Heart left ventricle (tissue), 13 donors: ENCODE results near the gene PRG2.

ENCODE experiments used
- POLR2A ChIP-seq, 2 donors: fragments of 450-650 bp; IDR thresholded peaks; one replicate each; pipeline ENCODE4 v1.6.1; 2017; ENCODE audit warnings: antibody characterized with exemption in 2 of 2, mild to moderate bottlenecking in 2 of 2, moderate library complexity in 2 of 2
- TF ChIP-seq, protein P1 (sequence below), 12 donors: fragments of 200-600 bp; sonication (generic) in 4 of 12; IDR thresholded peaks; one replicate each; pipeline versions ENCODE4 v1.5.0 to v1.8.0; 2018 to 2022; ENCODE audit warnings: antibody characterized with exemption in 12 of 12, mild to moderate bottlenecking in 5 of 12
- donor health status: ischemic (EF 13 %, LVEDD 7.1; RV severe dilation, severe dysfunction).
- donor health status: DM: no; HTN: yes; CAD: no.
- donor health status: DM: no; HTN: no; CAD: no.
- donor health status: ischemic (EF 25% LVEDD 6.9; RV normal size, moderate dysfunction).
- donor health status: ischemic (EF 25% LVEDD 5.7; RV mildly dilated, moderate dysfunction).
- donor health status: ischemic (EF 35%, LVEDD 5.7; RV mildly dilated, moderate dysfunction).
- donor health status: nonischemic (EF 11% LVEDD 7.7; RV severe dilation, severe dysfunction).
- donor health status: DM: yes; HTN: yes; CAD: no.
- donor health status: PGD.
- donor health status: ischemic (EF 29% LVEDD 5.4; RV normal size, mild dysfunction).
- donor health status: nonischemic (EF 23%, LVEDD 6.1; RV moderate dilation, normal function).

DNA sequence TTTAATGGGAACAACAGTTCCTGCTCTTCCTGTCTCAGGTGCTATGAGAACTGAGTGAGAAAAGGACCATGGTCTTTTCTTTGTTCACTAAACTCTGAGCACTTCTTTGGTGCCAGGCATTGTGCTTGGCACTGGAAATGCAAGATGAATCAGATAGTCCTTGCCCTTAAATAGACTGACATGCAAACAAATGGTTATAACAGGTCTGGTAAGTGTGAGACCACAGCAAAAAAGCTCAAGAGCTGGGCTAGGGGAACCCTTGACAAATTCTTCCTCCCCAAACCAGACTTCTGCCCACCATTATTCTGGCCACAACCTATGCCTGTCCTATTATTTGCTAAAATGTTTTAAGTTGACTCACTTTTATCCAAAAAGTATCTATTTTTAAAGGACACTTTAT lies 31.4 kb upstream of the PRG2 start:
- TF ChIP-seq, protein P1, sequence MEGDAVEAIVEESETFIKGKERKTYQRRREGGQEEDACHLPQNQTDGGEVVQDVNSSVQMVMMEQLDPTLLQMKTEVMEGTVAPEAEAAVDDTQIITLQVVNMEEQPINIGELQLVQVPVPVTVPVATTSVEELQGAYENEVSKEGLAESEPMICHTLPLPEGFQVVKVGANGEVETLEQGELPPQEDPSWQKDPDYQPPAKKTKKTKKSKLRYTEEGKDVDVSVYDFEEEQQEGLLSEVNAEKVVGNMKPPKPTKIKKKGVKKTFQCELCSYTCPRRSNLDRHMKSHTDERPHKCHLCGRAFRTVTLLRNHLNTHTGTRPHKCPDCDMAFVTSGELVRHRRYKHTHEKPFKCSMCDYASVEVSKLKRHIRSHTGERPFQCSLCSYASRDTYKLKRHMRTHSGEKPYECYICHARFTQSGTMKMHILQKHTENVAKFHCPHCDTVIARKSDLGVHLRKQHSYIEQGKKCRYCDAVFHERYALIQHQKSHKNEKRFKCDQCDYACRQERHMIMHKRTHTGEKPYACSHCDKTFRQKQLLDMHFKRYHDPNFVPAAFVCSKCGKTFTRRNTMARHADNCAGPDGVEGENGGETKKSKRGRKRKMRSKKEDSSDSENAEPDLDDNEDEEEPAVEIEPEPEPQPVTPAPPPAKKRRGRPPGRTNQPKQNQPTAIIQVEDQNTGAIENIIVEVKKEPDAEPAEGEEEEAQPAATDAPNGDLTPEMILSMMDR (IDR thresholded peaks at IDR 0.05) = no peak
- no peak for TF ChIP-seq POLR2A (IDR thresholded peaks at IDR 0.05)
